ENCODE data around the gene TPD52L1. TPM values are rescaled to one million over a fixed set of nuclear protein-coding genes. Genes with fewer than 3 reads are reported as not detected.

The TPD52L1 gene
- total and polyA plus RNA-seq, 2 of the 13 experiments (the other 11 are each of a cell fraction or from before 2014, with no cell fraction given) = 0.49 to 0.53 TPM

DNA sequence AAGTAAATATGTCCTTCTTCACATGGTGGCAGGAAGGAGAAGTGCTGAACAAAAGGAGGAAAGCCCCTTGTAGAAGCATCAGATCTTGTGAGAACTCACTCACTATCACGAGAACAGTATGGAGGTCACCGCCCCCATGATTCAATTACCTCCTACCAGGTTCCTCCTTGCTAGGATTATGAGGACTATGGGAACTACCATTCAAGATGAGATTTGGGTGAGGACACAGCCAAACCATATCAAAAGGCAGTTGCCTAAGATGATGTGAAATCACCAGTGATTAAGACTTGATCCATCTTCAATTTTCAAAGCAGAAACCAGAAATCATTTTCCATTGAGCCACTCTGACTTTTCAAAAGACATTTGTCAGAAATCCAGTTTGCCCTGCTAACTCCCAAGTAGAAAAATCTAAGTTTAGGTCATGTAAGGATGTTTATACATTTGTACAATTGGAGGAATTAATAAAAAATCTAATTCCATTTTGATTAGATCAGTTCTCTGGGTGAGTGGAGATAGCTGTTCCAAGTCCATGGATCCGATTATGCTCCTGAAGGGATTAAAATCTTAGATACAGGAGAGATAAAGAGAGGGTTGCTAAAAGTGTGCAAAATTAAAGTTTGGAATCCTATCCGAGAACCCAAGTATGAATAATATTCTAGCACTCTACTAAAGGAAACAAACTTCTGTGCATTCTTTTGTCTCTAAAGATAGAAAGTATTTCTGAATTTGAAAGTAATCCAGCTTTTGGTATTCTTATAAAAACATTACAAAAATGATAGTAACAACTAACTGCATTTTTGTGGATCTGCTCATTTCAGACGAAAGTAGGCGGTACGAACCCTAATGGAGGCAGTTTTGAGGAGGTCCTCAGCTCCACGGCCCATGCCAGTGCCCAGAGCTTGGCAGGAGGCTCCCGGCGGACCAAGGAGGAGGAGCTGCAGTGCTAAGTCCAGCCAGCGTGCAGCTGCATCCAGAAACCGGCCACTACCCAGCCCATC is 108.7 kb downstream of the TPD52L1 start (continued):
- TF ChIP-seq, protein P1, sequence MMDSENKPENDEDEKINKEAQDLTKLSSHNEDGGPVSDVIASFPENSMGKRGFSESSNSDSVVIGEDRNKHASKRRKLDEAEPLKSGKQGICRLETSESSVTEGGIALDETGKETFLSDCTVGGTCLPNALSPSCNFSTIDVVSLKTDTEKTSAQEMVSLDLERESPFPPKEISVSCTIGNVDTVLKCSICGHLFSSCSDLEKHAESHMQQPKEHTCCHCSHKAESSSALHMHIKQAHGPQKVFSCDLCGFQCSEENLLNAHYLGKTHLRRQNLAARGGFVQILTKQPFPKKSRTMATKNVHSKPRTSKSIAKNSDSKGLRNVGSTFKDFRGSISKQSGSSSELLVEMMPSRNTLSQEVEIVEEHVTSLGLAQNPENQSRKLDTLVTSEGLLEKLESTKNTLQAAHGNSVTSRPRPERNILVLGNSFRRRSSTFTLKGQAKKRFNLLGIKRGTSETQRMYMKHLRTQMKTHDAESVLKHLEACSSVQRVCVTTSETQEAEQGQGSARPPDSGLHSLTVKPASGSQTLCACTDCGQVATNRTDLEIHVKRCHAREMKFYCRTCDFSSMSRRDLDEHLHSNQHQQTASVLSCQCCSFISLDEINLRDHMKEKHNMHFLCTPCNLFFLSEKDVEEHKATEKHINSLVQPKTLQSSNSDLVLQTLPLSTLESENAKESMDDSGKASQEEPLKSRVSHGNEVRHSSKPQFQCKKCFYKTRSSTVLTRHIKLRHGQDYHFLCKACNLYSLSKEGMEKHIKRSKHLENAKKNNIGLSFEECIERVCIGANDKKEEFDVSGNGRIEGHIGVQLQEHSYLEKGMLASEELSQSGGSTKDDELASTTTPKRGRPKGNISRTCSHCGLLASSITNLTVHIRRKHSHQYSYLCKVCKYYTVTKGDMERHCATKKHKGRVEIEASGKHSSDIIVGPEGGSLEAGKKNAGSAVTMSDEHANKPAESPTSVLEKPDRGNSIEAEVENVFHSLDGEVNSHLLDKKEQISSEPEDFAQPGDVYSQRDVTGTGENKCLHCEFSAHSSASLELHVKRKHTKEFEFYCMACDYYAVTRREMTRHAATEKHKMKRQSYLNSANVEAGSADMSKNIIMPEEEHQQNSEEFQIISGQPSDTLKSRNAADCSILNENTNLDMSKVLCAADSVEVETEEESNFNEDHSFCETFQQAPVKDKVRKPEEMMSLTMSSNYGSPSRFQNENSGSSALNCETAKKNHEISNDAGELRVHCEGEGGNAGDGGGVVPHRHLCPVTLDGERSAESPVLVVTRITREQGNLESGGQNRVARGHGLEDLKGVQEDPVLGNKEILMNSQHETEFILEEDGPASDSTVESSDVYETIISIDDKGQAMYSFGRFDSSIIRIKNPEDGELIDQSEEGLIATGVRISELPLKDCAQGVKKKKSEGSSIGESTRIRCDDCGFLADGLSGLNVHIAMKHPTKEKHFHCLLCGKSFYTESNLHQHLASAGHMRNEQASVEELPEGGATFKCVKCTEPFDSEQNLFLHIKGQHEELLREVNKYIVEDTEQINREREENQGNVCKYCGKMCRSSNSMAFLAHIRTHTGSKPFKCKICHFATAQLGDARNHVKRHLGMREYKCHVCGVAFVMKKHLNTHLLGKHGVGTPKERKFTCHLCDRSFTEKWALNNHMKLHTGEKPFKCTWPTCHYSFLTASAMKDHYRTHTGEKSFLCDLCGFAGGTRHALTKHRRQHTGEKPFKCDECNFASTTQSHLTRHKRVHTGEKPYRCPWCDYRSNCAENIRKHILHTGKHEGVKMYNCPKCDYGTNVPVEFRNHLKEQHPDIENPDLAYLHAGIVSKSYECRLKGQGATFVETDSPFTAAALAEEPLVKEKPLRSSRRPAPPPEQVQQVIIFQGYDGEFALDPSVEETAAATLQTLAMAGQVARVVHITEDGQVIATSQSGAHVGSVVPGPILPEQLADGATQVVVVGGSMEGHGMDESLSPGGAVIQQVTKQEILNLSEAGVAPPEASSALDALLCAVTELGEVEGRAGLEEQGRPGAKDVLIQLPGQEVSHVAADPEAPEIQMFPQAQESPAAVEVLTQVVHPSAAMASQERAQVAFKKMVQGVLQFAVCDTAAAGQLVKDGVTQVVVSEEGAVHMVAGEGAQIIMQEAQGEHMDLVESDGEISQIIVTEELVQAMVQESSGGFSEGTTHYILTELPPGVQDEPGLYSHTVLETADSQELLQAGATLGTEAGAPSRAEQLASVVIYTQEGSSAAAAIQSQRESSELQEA (CRISPR knock-in tag; IDR thresholded peaks at IDR 0.05; ENCODE audit: not compliant biosample characterization) = no peak
- TF ChIP-seq HMGA1 (CRISPR knock-in tag; conservative IDR thresholded peaks at IDR 0.05) (no peak), ZNF616 (CRISPR knock-in tag; IDR thresholded peaks at IDR 0.05; ENCODE audit: low read depth) (no peak), ZNF569 (CRISPR knock-in tag; IDR thresholded peaks at IDR 0.05; ENCODE audit: borderline replicate concordance) (no peak), HDAC2 (CRISPR knock-in tag; IDR thresholded peaks at IDR 0.05) (no peak), NCOA5 (CRISPR knock-in tag; IDR thresholded peaks at IDR 0.05) (no peak), FLYWCH1 (CRISPR knock-in tag; IDR thresholded peaks at IDR 0.05) (no peak), NFE2 (CRISPR knock-in tag; IDR thresholded peaks at IDR 0.05) (no peak)
- TF ChIP-seq, protein P2, sequence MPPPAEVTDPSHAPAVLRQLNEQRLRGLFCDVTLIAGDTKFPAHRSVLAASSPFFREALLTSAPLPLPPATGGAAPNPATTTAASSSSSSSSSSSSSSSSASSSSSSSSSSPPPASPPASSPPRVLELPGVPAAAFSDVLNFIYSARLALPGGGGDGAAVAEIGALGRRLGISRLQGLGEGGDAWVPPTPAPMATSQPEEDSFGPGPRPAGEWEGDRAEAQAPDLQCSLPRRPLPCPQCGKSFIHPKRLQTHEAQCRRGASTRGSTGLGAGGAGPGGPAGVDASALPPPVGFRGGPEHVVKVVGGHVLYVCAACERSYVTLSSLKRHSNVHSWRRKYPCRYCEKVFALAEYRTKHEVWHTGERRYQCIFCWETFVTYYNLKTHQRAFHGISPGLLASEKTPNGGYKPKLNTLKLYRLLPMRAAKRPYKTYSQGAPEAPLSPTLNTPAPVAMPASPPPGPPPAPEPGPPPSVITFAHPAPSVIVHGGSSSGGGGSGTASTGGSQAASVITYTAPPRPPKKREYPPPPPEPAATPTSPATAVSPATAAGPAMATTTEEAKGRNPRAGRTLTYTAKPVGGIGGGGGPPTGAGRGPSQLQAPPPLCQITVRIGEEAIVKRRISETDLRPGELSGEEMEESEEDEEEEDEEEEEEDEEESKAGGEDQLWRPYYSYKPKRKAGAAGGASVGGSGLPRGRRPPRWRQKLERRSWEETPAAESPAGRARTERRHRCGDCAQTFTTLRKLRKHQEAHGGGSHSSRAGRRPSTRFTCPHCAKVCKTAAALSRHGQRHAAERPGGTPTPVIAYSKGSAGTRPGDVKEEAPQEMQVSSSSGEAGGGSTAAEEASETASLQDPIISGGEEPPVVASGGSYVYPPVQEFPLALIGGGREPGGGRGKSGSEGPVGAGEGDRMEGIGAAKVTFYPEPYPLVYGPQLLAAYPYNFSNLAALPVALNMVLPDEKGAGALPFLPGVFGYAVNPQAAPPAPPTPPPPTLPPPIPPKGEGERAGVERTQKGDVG (CRISPR knock-in tag; IDR thresholded peaks at IDR 0.05; ENCODE audit: borderline replicate concordance) = no peak
